NB4 (cell line): ENCODE data around the gene KAT2B.

ENCODE experiments used
- DNase-seq: peaks from one replicate; pipeline ENCODE4 v3.0.0; 2010; ENCODE audit warnings: low read depth
- H3K4me3 ChIP-seq: one replicate; pipeline ENCODE4 v1.5.1; 2011; ENCODE audit warnings: mild to moderate bottlenecking, low read depth, low read length, moderate library complexity
- CTCF ChIP-seq: IDR thresholded peaks from one replicate; pipeline ENCODE4 v1.5.1; 2012; ENCODE audit warnings: low read depth, low read length
- MAX ChIP-seq: IDR thresholded peaks from 2 replicates; pipeline ENCODE4 v1.6.1; 2011; ENCODE audit warnings: low read depth, low read length
- MYC ChIP-seq: IDR thresholded peaks from 2 replicates; pipeline ENCODE4 v1.6.1; 2011; ENCODE audit warnings: low read depth, low read length
- POLR2A ChIP-seq: IDR thresholded peaks from 2 replicates; pipeline ENCODE4 v1.6.1; 2011; ENCODE audit warnings: mild to moderate bottlenecking; ENCODE audit not compliant: insufficient read length; ENCODE audit errors: extremely low read depth

Gene KAT2B

GRCh38 chr3:20147361-20147760 lies 107.1 kb downstream of the KAT2B start:
- TF ChIP-seq MAX (no peak), MYC (no peak), CTCF (no peak), POLR2A (no peak)
- DNase-seq, result no peak
- H3K4me3 ChIP-seq, result no peak overlapping the region

GRCh38 chr3:20148466-20148865 lies 108.2 kb downstream of the KAT2B start:
- no peak overlapping the region for H3K4me3 ChIP-seq
- no peak for DNase-seq
- TF ChIP-seq MAX (no peak), CTCF (no peak), MYC (no peak), POLR2A (no peak)

GRCh38 chr3:20154078-20154477 lies 113.8 kb downstream of the KAT2B start:
- H3K4me3 ChIP-seq, result no peak overlapping the region
- no peak for DNase-seq
- no peak for TF ChIP-seq CTCF
- TF ChIP-seq POLR2A, result no peak
- no peak for TF ChIP-seq MAX
- no peak for TF ChIP-seq MYC

GRCh38 chr3:20154928-20155327 lies 114.7 kb downstream of the KAT2B start:
- TF ChIP-seq MYC (no peak), MAX (no peak), POLR2A (no peak), CTCF (no peak)
- no peak for DNase-seq
- H3K4me3 ChIP-seq, result no peak overlapping the region

- H3K4me3 ChIP-seq, result no peak overlapping the region
- no peak for TF ChIP-seq MYC
- no peak for DNase-seq
Observed at GRCh38 chr3:20160230-20160629, 120.0 kb downstream of the KAT2B start.

- no peak for TF ChIP-seq POLR2A
- TF ChIP-seq MAX, result no peak
- no peak for TF ChIP-seq CTCF
- TF ChIP-seq MYC, result no peak
- no peak for DNase-seq
Observed at GRCh38 chr3:20161714-20162113, 121.5 kb downstream of the KAT2B start.

More at GRCh38 chr3:20161714-20162113, 121.5 kb downstream of the KAT2B start:
- H3K4me3 ChIP-seq, result no peak overlapping the region
